ENCODE results near the gene SESN1.

Gene SESN1

DNA sequence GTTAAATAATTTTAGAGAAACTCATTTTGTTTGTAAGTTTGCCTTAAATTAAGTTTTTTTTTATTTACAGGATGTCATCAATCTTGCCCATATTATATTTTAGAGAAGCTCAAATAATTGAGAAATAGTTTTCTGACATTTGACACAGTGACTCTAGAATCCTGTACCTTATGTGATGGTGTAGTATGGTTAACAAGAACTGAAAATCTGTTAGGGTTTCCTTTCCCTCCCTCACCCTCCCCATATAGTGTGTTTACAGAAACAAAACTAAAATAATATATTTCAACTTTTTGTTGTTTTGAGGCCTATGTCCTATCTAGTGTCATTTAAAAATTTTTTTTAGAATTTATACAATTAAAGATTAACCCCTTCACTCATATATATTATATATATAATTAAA, 91.8 kb downstream of the SESN1 start:
- H3K4me1 ChIP-seq (ENCODE audit: control insufficient read depth, insufficient read depth, low read length): peaks cover 26% of the 10 kb centered on the region
- no peak overlapping the region for H3K4me3 ChIP-seq (ENCODE audit: low read length)
- H3K36me3 ChIP-seq (ENCODE audit: control insufficient read depth, insufficient read depth, low read length): no peaks in the 10 kb centered on the region
- no peak overlapping the region for H3K9ac ChIP-seq (ENCODE audit: low read length)
- H3K9me3 ChIP-seq (ENCODE audit: control insufficient read depth, low read length): no peaks in the 10 kb centered on the region
- H3K27me3 ChIP-seq (ENCODE audit: control insufficient read depth, insufficient read depth, low read length): no peaks in the 10 kb centered on the region

DNA sequence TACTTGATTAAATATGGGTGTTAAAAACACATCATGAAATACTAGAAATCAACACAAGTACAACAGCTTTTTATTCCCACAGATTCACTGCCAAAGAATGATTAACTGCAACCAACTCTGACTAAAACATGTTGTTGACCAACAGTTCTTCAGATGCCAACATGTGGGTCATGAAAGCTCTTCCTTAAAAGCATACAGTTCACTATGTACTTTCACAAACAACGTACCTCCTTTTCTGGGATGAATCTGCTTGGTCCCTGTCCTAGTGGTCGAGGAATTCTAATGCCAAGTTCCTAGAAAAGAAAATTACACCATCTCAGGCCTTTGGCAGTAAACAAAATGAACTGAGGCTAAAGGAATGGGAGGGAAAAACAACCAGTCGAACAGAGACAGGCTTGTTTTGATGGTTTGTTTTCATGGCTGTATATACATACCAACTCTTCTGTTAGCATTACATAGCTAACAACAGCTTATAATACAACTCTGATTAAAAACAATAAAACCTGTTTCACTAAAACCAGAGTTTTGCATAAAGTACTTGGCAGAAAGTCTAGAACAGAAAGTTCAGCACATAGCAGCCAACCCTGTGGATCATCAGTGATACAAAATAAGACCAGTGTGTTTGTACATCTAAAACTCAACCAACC, 92.5 kb downstream of the SESN1 start:
- H3K4me1 ChIP-seq (ENCODE audit: control insufficient read depth, insufficient read depth, low read length): peaks cover 29% of the 10 kb centered on the region
- no peaks in the 10 kb centered on the region for H3K9me3 ChIP-seq (ENCODE audit: control insufficient read depth, low read length)
- peak overlapping the region; percentile 18 for H3K9ac ChIP-seq (ENCODE audit: low read length)
- H3K36me3 ChIP-seq (ENCODE audit: control insufficient read depth, insufficient read depth, low read length): no peaks in the 10 kb centered on the region
- H3K27me3 ChIP-seq (ENCODE audit: control insufficient read depth, insufficient read depth, low read length): no peaks in the 10 kb centered on the region
- H3K4me3 ChIP-seq (ENCODE audit: low read length): no peak overlapping the region

DNA sequence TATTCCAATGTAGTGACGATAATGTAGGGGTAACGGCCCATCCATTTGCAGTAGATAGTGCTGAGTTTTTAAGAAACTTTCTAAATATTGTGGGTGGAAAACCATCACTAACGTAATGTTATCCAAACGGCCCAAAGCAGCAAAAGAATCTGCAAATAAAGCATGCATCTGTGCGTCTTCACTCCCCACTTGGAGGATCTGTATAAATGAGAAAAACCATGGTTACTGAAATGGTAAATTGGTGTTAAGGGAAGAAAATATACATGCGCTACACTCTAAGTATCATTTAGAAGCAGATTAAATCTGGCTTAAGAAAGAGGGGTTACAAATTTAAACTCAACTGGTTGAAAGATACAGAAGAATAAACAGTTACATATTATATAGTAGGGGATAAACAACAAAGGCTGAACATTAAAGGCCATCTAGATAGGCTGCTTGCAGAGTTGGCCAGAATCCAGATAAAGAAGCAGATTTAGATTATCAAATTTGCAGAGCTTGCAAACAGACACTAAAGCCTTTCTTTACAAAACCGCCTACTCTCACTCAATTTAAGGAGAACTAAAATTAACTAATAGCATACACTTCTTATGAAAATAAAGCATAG, 93.3 kb downstream of the SESN1 start:
- no peak overlapping the region for H3K9ac ChIP-seq (ENCODE audit: low read length)

DNA sequence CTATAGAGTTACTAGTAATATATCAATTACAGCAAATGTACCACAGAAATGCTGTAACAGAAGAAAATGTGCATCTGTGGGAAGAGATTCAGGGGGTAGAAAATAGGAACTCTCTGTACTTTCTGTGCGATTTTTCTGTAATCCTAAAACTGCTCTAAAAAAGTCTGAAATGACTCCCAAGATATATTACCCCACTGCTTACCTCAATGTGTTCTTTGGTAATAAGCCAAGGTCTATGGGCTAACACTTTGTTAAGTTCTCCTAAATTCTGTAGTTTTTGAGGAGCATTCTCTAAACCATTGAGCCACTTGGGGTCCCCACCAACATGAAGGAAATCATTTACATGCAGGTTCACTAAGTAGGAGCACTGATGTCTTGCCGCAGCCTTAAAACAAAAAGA, 94.4 kb downstream of the SESN1 start:
- H3K27me3 ChIP-seq (ENCODE audit: control insufficient read depth, insufficient read depth, low read length): no peaks in the 10 kb centered on the region
- no peak overlapping the region for H3K9ac ChIP-seq (ENCODE audit: low read length)
- no peak overlapping the region for H3K4me3 ChIP-seq (ENCODE audit: low read length)
- H3K4me1 ChIP-seq (ENCODE audit: control insufficient read depth, insufficient read depth, low read length): peaks cover 28% of the 10 kb centered on the region
- no peaks in the 10 kb centered on the region for H3K9me3 ChIP-seq (ENCODE audit: control insufficient read depth, low read length)
- H3K36me3 ChIP-seq (ENCODE audit: control insufficient read depth, insufficient read depth, low read length): no peaks in the 10 kb centered on the region

More for the DNA sequence above, 93.3 kb downstream of the SESN1 start:
- H3K36me3 ChIP-seq (ENCODE audit: control insufficient read depth, insufficient read depth, low read length): no peaks in the 10 kb centered on the region
- H3K9me3 ChIP-seq (ENCODE audit: control insufficient read depth, low read length): no peaks in the 10 kb centered on the region
- peaks cover 25% of the 10 kb centered on the region for H3K4me1 ChIP-seq (ENCODE audit: control insufficient read depth, insufficient read depth, low read length)
- no peak overlapping the region for H3K4me3 ChIP-seq (ENCODE audit: low read length)
- H3K27me3 ChIP-seq (ENCODE audit: control insufficient read depth, insufficient read depth, low read length): no peaks in the 10 kb centered on the region

DNA sequence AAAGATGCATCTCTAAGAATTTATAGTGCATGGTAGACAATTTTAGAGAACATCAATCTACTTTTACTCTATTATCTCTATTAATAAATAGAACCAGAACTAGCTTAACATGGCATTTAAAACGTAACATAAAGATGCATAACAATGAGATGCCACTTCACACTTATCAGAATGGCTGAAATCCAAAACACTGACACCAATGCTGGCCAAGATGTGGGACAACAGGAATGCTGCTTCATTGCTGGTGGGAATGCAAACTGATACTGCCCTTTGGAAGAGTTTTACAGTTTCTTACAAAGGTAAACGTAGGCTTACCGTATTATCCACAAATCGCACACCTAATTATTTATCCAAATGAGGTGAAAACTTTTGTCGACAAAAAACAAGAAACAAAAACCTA, 95.2 kb downstream of the SESN1 start:
- Histone ChIP-seq H3K27me3 (ENCODE audit: control insufficient read depth, insufficient read depth, low read length) (no peaks in the 10 kb centered on the region), H3K4me1 (ENCODE audit: control insufficient read depth, insufficient read depth, low read length) (peaks cover 28% of the 10 kb centered on the region), H3K9me3 (ENCODE audit: control insufficient read depth, low read length) (no peaks in the 10 kb centered on the region), H3K36me3 (ENCODE audit: control insufficient read depth, insufficient read depth, low read length) (no peaks in the 10 kb centered on the region), H3K9ac (ENCODE audit: low read length) (no peak overlapping the region), H3K4me3 (ENCODE audit: low read length) (no peak overlapping the region)

DNA sequence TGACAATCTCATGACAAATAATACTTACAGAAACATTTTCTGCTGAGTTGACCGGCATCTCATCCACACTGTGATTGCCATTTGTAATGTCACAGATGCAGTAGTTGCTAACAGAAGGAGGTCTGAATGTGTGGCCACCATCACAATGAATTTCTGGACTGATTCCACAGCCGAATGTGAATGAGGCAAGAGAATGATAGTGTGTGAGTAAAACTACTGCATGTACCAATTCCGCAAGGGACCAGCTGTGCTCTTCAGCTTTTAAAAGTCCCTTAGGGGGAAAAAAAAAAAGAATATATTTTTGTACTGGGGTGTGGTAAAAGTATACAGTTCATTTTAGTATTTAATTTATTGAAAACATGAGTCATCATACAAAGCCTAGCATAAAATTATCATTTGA, 96.2 kb downstream of the SESN1 start:
- Histone ChIP-seq H3K9me3 (ENCODE audit: control insufficient read depth, low read length) (no peaks in the 10 kb centered on the region), H3K27me3 (ENCODE audit: control insufficient read depth, insufficient read depth, low read length) (no peaks in the 10 kb centered on the region), H3K36me3 (ENCODE audit: control insufficient read depth, insufficient read depth, low read length) (no peaks in the 10 kb centered on the region), H3K9ac (ENCODE audit: low read length) (no peak overlapping the region), H3K4me1 (ENCODE audit: control insufficient read depth, insufficient read depth, low read length) (peaks cover 28% of the 10 kb centered on the region), H3K4me3 (ENCODE audit: low read length) (no peak overlapping the region)

DNA sequence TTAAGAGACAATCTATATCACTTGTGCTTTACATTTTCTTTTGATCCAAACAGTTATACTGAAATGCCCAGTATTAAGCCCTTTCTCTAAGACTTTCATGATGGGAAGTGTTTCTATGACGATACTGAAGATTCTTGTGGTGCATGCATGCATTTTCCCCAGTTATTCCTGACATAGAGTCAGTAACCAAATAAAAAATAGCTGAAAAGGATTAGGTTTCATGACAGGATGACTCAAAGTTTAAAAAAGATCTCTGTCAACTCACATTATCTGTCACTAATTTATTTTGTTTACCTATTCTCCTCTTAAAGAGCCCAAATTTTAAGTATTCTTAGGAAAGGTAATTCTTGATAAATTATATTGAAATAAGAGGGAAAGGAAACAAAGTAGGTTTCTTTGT, 98.4 kb downstream of the SESN1 start:
- peaks cover 5% of the 10 kb centered on the region for H3K36me3 ChIP-seq (ENCODE audit: control insufficient read depth, insufficient read depth, low read length)
- no peak overlapping the region for H3K9ac ChIP-seq (ENCODE audit: low read length)
- peaks cover 14% of the 10 kb centered on the region for H3K4me1 ChIP-seq (ENCODE audit: control insufficient read depth, insufficient read depth, low read length)
- no peak overlapping the region for H3K4me3 ChIP-seq (ENCODE audit: low read length)
- no peaks in the 10 kb centered on the region for H3K9me3 ChIP-seq (ENCODE audit: control insufficient read depth, low read length)
- H3K27me3 ChIP-seq (ENCODE audit: control insufficient read depth, insufficient read depth, low read length): no peaks in the 10 kb centered on the region

DNA sequence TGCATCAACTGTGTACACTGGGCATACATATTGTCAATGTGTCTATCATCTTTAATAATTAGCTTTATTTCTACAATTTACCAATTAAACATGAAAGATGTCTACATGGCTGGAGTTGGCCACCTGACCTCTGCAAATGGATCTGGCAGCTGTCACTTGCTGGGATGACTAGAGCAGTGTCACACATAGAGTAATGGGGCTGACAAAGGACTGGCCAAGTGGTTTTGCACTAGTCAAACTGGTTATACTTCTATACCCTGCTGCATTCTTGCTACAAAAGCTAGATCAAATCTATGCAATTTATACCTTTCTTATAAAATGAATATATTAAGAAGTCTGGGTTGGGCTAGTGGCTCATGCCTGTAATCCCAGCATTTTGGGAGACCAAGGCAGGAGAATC, 99.3 kb downstream of the SESN1 start:
- Histone ChIP-seq H3K4me3 (ENCODE audit: low read length) (no peak overlapping the region), H3K9me3 (ENCODE audit: control insufficient read depth, low read length) (no peaks in the 10 kb centered on the region), H3K4me1 (ENCODE audit: control insufficient read depth, insufficient read depth, low read length) (peaks cover 19% of the 10 kb centered on the region), H3K27me3 (ENCODE audit: control insufficient read depth, insufficient read depth, low read length) (no peaks in the 10 kb centered on the region), H3K36me3 (ENCODE audit: control insufficient read depth, insufficient read depth, low read length) (peaks cover 5% of the 10 kb centered on the region), H3K9ac (ENCODE audit: low read length) (no peak overlapping the region)

DNA sequence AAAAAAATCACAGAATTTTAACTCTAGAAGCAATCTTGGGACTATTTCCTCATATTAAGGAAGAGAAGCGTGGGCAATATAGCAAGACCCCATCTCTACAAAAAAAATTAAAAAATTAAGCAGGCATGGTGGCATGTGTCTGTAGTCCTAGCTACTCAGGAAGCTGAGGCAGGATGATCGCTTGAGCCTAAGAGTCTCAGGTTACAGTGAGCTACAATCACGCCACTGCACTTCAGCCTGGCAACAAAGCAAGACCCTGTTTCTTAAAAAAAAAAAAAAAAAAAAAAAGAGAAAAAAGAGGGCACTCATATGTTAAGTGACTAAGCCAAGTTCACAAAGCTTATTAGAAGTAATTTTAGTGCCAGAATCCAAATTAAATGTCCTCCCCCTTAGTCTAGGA, 100.8 kb downstream of the SESN1 start:
- H3K9me3 ChIP-seq (ENCODE audit: control insufficient read depth, low read length): no peaks in the 10 kb centered on the region
- H3K27me3 ChIP-seq (ENCODE audit: control insufficient read depth, insufficient read depth, low read length): no peaks in the 10 kb centered on the region
- H3K36me3 ChIP-seq (ENCODE audit: control insufficient read depth, insufficient read depth, low read length): peaks cover 5% of the 10 kb centered on the region
- H3K9ac ChIP-seq (ENCODE audit: low read length): no peak overlapping the region
- no peak overlapping the region for H3K4me3 ChIP-seq (ENCODE audit: low read length)
- peaks cover 24% of the 10 kb centered on the region for H3K4me1 ChIP-seq (ENCODE audit: control insufficient read depth, insufficient read depth, low read length)

DNA sequence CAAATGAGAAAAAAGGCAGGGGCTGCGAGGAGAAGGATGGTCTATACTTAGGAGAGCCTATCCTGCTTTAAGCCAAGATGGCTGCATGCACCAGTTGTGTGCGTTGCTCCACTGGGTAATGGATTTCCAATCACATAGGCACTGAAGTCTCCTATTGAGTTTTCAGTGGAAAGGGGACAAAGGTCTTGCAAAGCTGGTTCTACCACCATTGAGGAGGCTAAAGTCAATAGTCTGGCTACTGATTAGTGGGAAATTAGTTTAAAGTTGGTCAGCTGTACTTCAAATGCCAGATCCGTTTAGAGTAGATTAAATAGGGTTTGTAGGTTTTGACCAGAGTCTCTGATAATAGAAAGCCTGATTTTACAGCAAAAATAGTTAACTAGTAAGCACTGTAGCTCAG, 104.9 kb downstream of the SESN1 start:
- Histone ChIP-seq H3K9me3 (ENCODE audit: control insufficient read depth, low read length) (no peaks in the 10 kb centered on the region), H3K4me3 (ENCODE audit: low read length) (no peak overlapping the region), H3K9ac (ENCODE audit: low read length) (no peak overlapping the region), H3K27me3 (ENCODE audit: control insufficient read depth, insufficient read depth, low read length) (no peaks in the 10 kb centered on the region), H3K36me3 (ENCODE audit: control insufficient read depth, insufficient read depth, low read length) (peaks cover 5% of the 10 kb centered on the region), H3K4me1 (ENCODE audit: control insufficient read depth, insufficient read depth, low read length) (peaks cover 23% of the 10 kb centered on the region)

DNA sequence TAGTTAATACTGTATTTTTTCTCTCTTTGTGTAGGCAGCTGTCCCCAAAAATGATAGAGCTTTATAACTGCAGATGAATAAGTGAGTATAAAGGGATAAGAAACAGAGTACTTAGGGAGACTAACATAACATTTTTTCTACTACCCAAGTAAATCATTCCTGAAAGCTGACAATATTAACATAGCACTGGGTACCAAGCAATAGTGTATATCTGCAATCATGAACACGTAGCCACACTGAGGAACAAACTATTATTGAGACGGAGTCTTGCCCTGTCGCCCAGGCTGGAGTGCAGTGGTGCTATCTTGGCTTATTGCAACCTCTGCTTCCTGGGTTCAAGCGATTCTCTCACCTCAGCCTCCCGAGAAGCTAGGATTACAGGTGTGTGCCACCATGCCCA, 105.9 kb downstream of the SESN1 start:
- Histone ChIP-seq H3K4me3 (ENCODE audit: low read length) (no peak overlapping the region), H3K4me1 (ENCODE audit: control insufficient read depth, insufficient read depth, low read length) (peaks cover 23% of the 10 kb centered on the region), H3K36me3 (ENCODE audit: control insufficient read depth, insufficient read depth, low read length) (peaks cover 5% of the 10 kb centered on the region), H3K27me3 (ENCODE audit: control insufficient read depth, insufficient read depth, low read length) (no peaks in the 10 kb centered on the region), H3K9ac (ENCODE audit: low read length) (no peak overlapping the region), H3K9me3 (ENCODE audit: control insufficient read depth, low read length) (no peaks in the 10 kb centered on the region)

DNA sequence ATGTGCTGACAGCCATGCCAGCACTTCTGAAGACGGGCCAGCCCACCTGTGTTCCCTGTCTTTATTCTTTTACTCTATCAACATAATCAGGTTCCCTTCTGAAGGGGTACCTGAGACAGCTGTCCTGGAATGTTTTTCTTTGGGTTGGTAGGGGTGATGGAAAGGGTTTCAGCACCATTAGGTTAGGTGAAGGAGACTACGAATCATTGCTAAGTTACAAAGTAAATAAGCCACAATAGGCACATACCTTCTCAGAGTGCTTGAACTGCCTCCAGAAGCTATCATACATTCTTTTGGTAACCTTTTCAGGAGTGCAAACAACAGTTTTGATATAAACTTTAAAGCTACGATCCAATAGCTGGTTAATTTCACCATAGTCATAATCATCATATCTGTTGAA, 106.3 kb downstream of the SESN1 start:
- Histone ChIP-seq H3K27me3 (ENCODE audit: control insufficient read depth, insufficient read depth, low read length) (no peaks in the 10 kb centered on the region), H3K4me1 (ENCODE audit: control insufficient read depth, insufficient read depth, low read length) (peaks cover 23% of the 10 kb centered on the region), H3K36me3 (ENCODE audit: control insufficient read depth, insufficient read depth, low read length) (peaks cover 5% of the 10 kb centered on the region), H3K9ac (ENCODE audit: low read length) (no peak overlapping the region), H3K4me3 (ENCODE audit: low read length) (no peak overlapping the region), H3K9me3 (ENCODE audit: control insufficient read depth, low read length) (no peaks in the 10 kb centered on the region)

DNA sequence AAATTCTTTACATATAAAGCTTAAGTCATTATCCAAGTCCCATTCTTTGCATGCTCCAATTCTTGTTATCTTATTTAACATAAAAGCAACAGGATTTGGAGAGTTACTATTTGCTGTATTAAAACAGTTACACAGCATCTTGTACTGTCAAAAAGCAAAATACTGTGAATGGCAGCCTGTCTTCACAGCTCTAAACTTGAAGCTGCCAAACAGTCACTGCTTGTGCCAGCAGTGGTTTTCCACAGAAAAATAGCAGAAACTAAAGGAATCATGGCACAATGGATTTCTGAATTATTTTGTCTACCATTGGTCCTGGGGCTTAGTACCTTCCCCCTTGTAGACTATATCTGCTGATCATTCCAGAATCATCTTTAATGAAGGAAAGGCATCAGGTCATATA, 107.5 kb downstream of the SESN1 start:
- H3K4me3 ChIP-seq (ENCODE audit: low read length): no peak overlapping the region
- no peaks in the 10 kb centered on the region for H3K27me3 ChIP-seq (ENCODE audit: control insufficient read depth, insufficient read depth, low read length)
- H3K4me1 ChIP-seq (ENCODE audit: control insufficient read depth, insufficient read depth, low read length): peaks cover 23% of the 10 kb centered on the region
- no peaks in the 10 kb centered on the region for H3K9me3 ChIP-seq (ENCODE audit: control insufficient read depth, low read length)
- no peaks in the 10 kb centered on the region for H3K36me3 ChIP-seq (ENCODE audit: control insufficient read depth, insufficient read depth, low read length)
- no peak overlapping the region for H3K9ac ChIP-seq (ENCODE audit: low read length)
